TTC549 (cell line): Measurements from ENCODE around the gene AOPEP.

Experiments
- FAIRE-seq: peaks from 2 replicates; lab custom pipeline; 2012; peaks lifted over from hg19 to GRCh38; lab: Jason Lieb, UNC

Gene AOPEP

GRCh38 chr9:95099321-95100070 lies 373.0 kb downstream of the AOPEP start:
- no peak for FAIRE-seq

- no peak for FAIRE-seq
These were observed 373.6 kb downstream of the AOPEP start for GRCh38 chr9:95100071-95100627.

GRCh38 chr9:95101326-95101725 lies 374.8 kb downstream of the AOPEP start:
- no peak for FAIRE-seq

- FAIRE-seq, result no peak
These were observed 375.5 kb downstream of the AOPEP start for GRCh38 chr9:95102001-95102433.

- no peak for FAIRE-seq
These were observed 376.1 kb downstream of the AOPEP start for GRCh38 chr9:95102572-95102971.

- no peak for FAIRE-seq
These were observed 376.8 kb downstream of the AOPEP start for GRCh38 chr9:95103281-95103771.

GRCh38 chr9:95103871-95104580 lies 377.5 kb downstream of the AOPEP start:
- FAIRE-seq, result no peak

- no peak for FAIRE-seq
These were observed 378.1 kb downstream of the AOPEP start for GRCh38 chr9:95104581-95104960.

- FAIRE-seq, result no peak
These were observed 378.5 kb downstream of the AOPEP start for GRCh38 chr9:95104980-95105379.

- no peak for FAIRE-seq
These were observed 379.2 kb downstream of the AOPEP start for GRCh38 chr9:95105519-95106287.

- FAIRE-seq, result no peak
These were observed 380.7 kb downstream of the AOPEP start for GRCh38 chr9:95107001-95107749.

- no peak for FAIRE-seq
These were observed 381.5 kb downstream of the AOPEP start for GRCh38 chr9:95107976-95108375.

GRCh38 chr9:95108777-95109176 lies 382.3 kb downstream of the AOPEP start:
- FAIRE-seq, result no peak

- FAIRE-seq, result no peak
These were observed 383.0 kb downstream of the AOPEP start for GRCh38 chr9:95109456-95109855.

GRCh38 chr9:95110921-95111525 lies 384.5 kb downstream of the AOPEP start:
- FAIRE-seq, result no peak

- FAIRE-seq, result no peak
These were observed 385.2 kb downstream of the AOPEP start for GRCh38 chr9:95111716-95112115.

- no peak for FAIRE-seq
These were observed 386.2 kb downstream of the AOPEP start for GRCh38 chr9:95112436-95113280.

- FAIRE-seq, result no peak
These were observed 388.6 kb downstream of the AOPEP start for GRCh38 chr9:95115104-95115503.

- no peak for FAIRE-seq
These were observed 389.7 kb downstream of the AOPEP start for GRCh38 chr9:95116002-95116807.

- FAIRE-seq, result no peak
These were observed 390.3 kb downstream of the AOPEP start for GRCh38 chr9:95116808-95117204.
